Measurements from ENCODE around the gene WHRN. TPM values are rescaled to one million over a fixed set of nuclear protein-coding genes. Genes with fewer than 3 reads are reported as not detected.

WHRN gene
- total RNA-seq, 1 donor from 2014 or later: 1.1 TPM

GRCh38 chr9:114416290-114416689 lies 89.0 kb downstream of the WHRN start:
- Histone ChIP-seq H3K4me3 (no peak overlapping the region), H3K4me2 (no peak overlapping the region), H3K79me2 (ENCODE audit: low read depth) (no peaks in the 10 kb centered on the region), H3K27ac (no peak overlapping the region), H3K36me3 (no peaks in the 10 kb centered on the region), H3K9ac (no peak overlapping the region), H4K20me1 (ENCODE audit: low read depth) (no peaks in the 10 kb centered on the region), H2AFZ (replicated peaks) (no peak overlapping the region), H3K4me1 (peaks cover 22% of the 10 kb centered on the region), H3K9me3 (ENCODE audit: low read depth) (no peaks in the 10 kb centered on the region), H3K27me3 (no peaks in the 10 kb centered on the region), H3F3A (ENCODE audit: low read depth) (no peaks in the 10 kb centered on the region)
- Mint-ChIP-seq H3K27ac (no peak overlapping the region), H3K4me3 (no peak overlapping the region), H3K36me3 (no peaks in the 10 kb centered on the region), H3K9me3 (no peaks in the 10 kb centered on the region), H3K4me1 (peaks cover 47% of the 10 kb centered on the region), H3K27me3 (ENCODE audit: insufficient read depth, low read depth) (peaks cover 4% of the 10 kb centered on the region)
- no peak for TF ChIP-seq EZH2 (IDR thresholded peaks at IDR 0.05)
- no peak for TF ChIP-seq CTCF (IDR thresholded peaks at IDR 0.05)
- no peak for TF ChIP-seq EZH2phosphoT487 (IDR thresholded peaks at IDR 0.05)
- no peak for DNase-seq (ENCODE audit: low spot score)

GRCh38 chr9:114414346-114414745 lies 90.9 kb downstream of the WHRN start:
- no peak overlapping the region for H3K4me3 Mint-ChIP-seq
- H3K4me3 ChIP-seq: no peak overlapping the region

GRCh38 chr9:114413861-114414301 lies 91.4 kb downstream of the WHRN start:
- Histone ChIP-seq H3K27ac (no peak overlapping the region), H3K36me3 (no peaks in the 10 kb centered on the region), H3K4me3 (no peak overlapping the region), H3K27me3 (no peaks in the 10 kb centered on the region), H3K4me2 (no peak overlapping the region), H4K20me1 (ENCODE audit: low read depth) (no peaks in the 10 kb centered on the region), H3K79me2 (ENCODE audit: low read depth) (no peaks in the 10 kb centered on the region), H2AFZ (replicated peaks) (no peak overlapping the region), H3F3A (ENCODE audit: low read depth) (no peaks in the 10 kb centered on the region), H3K9me3 (ENCODE audit: low read depth) (no peaks in the 10 kb centered on the region), H3K4me1 (peaks cover 26% of the 10 kb centered on the region), H3K9ac (no peak overlapping the region)
- no peaks in the 10 kb centered on the region for H3K36me3 Mint-ChIP-seq
- H3K9me3 Mint-ChIP-seq: no peaks in the 10 kb centered on the region
- no peak for DNase-seq (ENCODE audit: low spot score)
- peaks cover 65% of the 10 kb centered on the region for H3K4me1 Mint-ChIP-seq
- H3K27me3 Mint-ChIP-seq (ENCODE audit: insufficient read depth, low read depth): peaks cover 4% of the 10 kb centered on the region
- H3K4me3 Mint-ChIP-seq: no peak overlapping the region
- no peak for TF ChIP-seq CTCF (IDR thresholded peaks at IDR 0.05)
- H3K27ac Mint-ChIP-seq: no peak overlapping the region

More at GRCh38 chr9:114414346-114414745, 90.9 kb downstream of the WHRN start:
- Histone ChIP-seq H3K4me2 (no peak overlapping the region), H3F3A (ENCODE audit: low read depth) (no peaks in the 10 kb centered on the region), H3K27me3 (no peaks in the 10 kb centered on the region), H3K27ac (no peak overlapping the region), H2AFZ (replicated peaks) (no peak overlapping the region), H3K36me3 (no peaks in the 10 kb centered on the region), H3K9ac (no peak overlapping the region), H3K79me2 (ENCODE audit: low read depth) (no peaks in the 10 kb centered on the region), H3K4me1 (peaks cover 22% of the 10 kb centered on the region), H4K20me1 (ENCODE audit: low read depth) (no peaks in the 10 kb centered on the region), H3K9me3 (ENCODE audit: low read depth) (no peaks in the 10 kb centered on the region)
- TF ChIP-seq EZH2 (IDR thresholded peaks at IDR 0.05): no peak
- no peak for TF ChIP-seq EZH2phosphoT487 (IDR thresholded peaks at IDR 0.05)
- no peak for TF ChIP-seq CTCF (IDR thresholded peaks at IDR 0.05)
- H3K27me3 Mint-ChIP-seq (ENCODE audit: insufficient read depth, low read depth): peaks cover 2% of the 10 kb centered on the region
- H3K4me1 Mint-ChIP-seq: peaks cover 60% of the 10 kb centered on the region
- DNase-seq (ENCODE audit: low spot score): no peak
- no peaks in the 10 kb centered on the region for H3K9me3 Mint-ChIP-seq
- H3K27ac Mint-ChIP-seq: no peak overlapping the region
- H3K36me3 Mint-ChIP-seq: no peaks in the 10 kb centered on the region
